ENCODE results near the gene SLC9A9. TPM values are rescaled to one million over a fixed set of nuclear protein-coding genes. Genes with fewer than 3 reads are reported as not detected.

SLC9A9 gene
- total and polyA plus RNA-seq, 2 donors from 2014 or later, result 3.7 to 16.5 TPM

GRCh38 chr3:143307613-143308183 lies 540.6 kb downstream of the SLC9A9 start:
- no peaks in the 10 kb centered on the region for H3K27me3 ChIP-seq (ENCODE audit: control insufficient read depth, insufficient read depth, low read length)
- intact Hi-C loops (cut with DNase I), result no loop called here
- DNase-seq (no peak), FAIRE-seq (no peak)
- no peak for TF ChIP-seq CTCF (IDR thresholded peaks at IDR 0.05; ENCODE audit: borderline replicate concordance, extremely low read depth, insufficient read depth)
- H3K36me3 ChIP-seq (ENCODE audit: control insufficient read depth in 2 of 3, insufficient read depth in 3 of 3, low read length in 3 of 3), result no peaks in the 10 kb centered on the region
- H3K9ac ChIP-seq (ENCODE audit: low read length in 3 of 3), result no peak overlapping the region
- H3K4me1 ChIP-seq (ENCODE audit: control insufficient read depth in 2 of 3, insufficient read depth in 2 of 3, low read depth in 1 of 3, low read length in 3 of 3), result peaks cover 0 to 1% (median 0%) of the 10 kb centered on the region in 3 donors
- H3K9me3 ChIP-seq (ENCODE audit: control insufficient read depth in 2 of 3, insufficient read depth in 1 of 3, low read length in 3 of 3), result no peaks in the 10 kb centered on the region
- H3K27ac ChIP-seq (ENCODE audit: low read depth in 2 of 2, low read length in 2 of 2), result no peak overlapping the region
- no peak overlapping the region for H3K4me3 ChIP-seq (ENCODE audit: low read length in 3 of 3)

GRCh38 chr3:143306407-143306806 lies 541.9 kb downstream of the SLC9A9 start:
- H3K9me3 ChIP-seq (ENCODE audit: control insufficient read depth in 2 of 3, insufficient read depth in 1 of 3, low read length in 3 of 3), result no peaks in the 10 kb centered on the region
- no peaks in the 10 kb centered on the region for H3K27me3 ChIP-seq (ENCODE audit: control insufficient read depth, insufficient read depth, low read length)
- no peak for TF ChIP-seq CTCF (IDR thresholded peaks at IDR 0.05; ENCODE audit: borderline replicate concordance, extremely low read depth, insufficient read depth)
- DNase-seq (no peak), FAIRE-seq (no peak)
- H3K4me3 ChIP-seq (ENCODE audit: low read length in 3 of 3), result no peak overlapping the region
- H3K4me1 ChIP-seq (ENCODE audit: control insufficient read depth in 2 of 3, insufficient read depth in 2 of 3, low read depth in 1 of 3, low read length in 3 of 3), result peaks cover 0 to 4% (median 0%) of the 10 kb centered on the region in 3 donors
- intact Hi-C loops (cut with DNase I), result no loop called here
- no peak overlapping the region for H3K27ac ChIP-seq (ENCODE audit: low read depth in 2 of 2, low read length in 2 of 2)
- no peak overlapping the region for H3K9ac ChIP-seq (ENCODE audit: low read length in 3 of 3)
- H3K36me3 ChIP-seq (ENCODE audit: control insufficient read depth in 2 of 3, insufficient read depth in 3 of 3, low read length in 3 of 3), result no peaks in the 10 kb centered on the region

DNA sequence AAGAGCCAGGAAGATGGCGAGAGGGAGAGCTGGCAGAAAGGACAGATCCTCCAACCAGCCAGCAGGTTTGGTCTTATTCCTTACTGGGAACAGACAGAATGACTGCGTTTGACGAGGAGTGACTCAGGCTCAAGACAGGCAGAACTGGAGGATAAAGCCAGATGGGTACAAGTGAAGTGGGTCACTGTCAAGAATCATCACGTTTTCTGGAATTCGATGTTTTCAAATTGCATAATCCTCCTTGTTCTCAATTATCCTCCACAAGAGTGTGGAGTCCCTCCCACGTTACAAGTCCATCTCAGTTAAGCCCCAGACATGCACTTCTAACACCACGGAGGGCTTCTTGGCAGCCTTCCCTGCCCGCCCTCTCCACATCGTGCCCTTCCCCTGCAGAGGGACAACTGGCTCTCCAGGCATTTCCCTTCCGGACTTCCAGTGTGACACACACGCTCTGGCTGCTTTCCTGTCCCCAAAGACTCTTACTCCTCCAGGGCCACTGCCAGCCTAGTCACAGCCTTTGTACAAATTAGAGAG lies 545.6 kb downstream of the SLC9A9 start:
- intact Hi-C loops (cut with DNase I), result no loop called here
- peaks cover 0 to 4% (median 0%) of the 10 kb centered on the region in 3 donors for H3K4me1 ChIP-seq (ENCODE audit: control insufficient read depth in 2 of 3, insufficient read depth in 2 of 3, low read depth in 1 of 3, low read length in 3 of 3)
- H3K27me3 ChIP-seq (ENCODE audit: control insufficient read depth, insufficient read depth, low read length), result no peaks in the 10 kb centered on the region
- no peak for TF ChIP-seq CTCF (IDR thresholded peaks at IDR 0.05; ENCODE audit: borderline replicate concordance, extremely low read depth, insufficient read depth)
- no peak overlapping the region for H3K9ac ChIP-seq (ENCODE audit: low read length in 3 of 3)
- H3K36me3 ChIP-seq (ENCODE audit: control insufficient read depth in 2 of 3, insufficient read depth in 3 of 3, low read length in 3 of 3), result no peaks in the 10 kb centered on the region
- no peak overlapping the region for H3K4me3 ChIP-seq (ENCODE audit: low read length in 3 of 3)
- DNase-seq (peak in 4 of 5 donors; percentile 25 to 88 (median 68)), FAIRE-seq (no peak)
- no peaks in the 10 kb centered on the region for H3K9me3 ChIP-seq (ENCODE audit: control insufficient read depth in 2 of 3, insufficient read depth in 1 of 3, low read length in 3 of 3)
- no peak overlapping the region for H3K27ac ChIP-seq (ENCODE audit: low read depth in 2 of 2, low read length in 2 of 2)
